Measurements from ENCODE around the gene HOXB4. TPM values are rescaled to one million over a fixed set of nuclear protein-coding genes. Genes with fewer than 3 reads are reported as not detected.

HOXB4 gene
- total RNA-seq, 1 donor from 2014 or later, result 6.9 TPM

DNA sequence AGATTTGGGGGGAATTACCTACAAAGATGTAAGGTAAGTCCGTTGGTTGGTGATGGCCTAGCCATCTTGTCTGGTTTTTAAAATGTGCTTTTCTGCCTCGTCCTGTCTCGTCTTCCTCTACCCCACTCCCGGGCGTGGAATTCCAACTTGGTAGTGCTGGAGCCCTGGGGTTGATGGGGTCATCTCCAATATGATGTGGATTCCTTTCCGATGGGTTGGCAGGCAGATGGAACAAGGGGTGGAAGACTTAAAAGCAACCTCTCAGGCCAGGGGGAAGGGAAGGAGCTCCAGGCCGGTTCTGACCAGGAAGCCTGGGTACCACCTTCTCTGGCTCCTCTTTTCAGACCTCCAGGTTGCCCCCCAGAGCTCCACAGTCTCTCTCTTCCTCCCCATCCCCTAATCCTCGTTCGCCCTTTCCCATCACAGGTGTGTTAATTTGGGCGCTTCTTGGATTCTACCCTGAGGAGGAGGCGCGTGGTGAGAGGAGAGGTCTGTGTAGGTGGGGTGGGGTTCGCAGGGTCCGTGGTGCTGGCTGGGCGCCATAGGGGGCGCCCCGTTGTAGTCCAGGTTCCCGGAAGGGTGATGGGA, 28.1 kb downstream of the HOXB4 start:
- intact Hi-C loops (cut with micrococcal nuclease), result no loop called here

DNA sequence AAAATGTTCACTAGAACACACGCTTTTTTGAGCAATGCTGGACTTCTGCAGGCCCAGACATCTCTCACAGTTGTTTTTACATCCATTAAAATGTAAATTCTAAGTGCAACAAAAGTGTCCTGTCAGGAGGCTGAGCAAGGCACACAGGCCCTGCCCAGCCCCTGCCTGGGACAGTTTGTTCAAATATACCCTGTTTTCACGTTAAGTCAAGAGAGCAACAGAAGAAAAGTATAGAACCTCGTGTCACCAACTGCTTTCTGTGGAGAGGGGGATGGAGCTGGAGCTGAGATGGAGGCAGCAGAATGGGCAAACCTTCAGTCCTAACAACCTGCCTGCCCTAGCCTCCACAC, 28.9 kb downstream of the HOXB4 start:
- intact Hi-C loops (cut with micrococcal nuclease), result no loop called here

DNA sequence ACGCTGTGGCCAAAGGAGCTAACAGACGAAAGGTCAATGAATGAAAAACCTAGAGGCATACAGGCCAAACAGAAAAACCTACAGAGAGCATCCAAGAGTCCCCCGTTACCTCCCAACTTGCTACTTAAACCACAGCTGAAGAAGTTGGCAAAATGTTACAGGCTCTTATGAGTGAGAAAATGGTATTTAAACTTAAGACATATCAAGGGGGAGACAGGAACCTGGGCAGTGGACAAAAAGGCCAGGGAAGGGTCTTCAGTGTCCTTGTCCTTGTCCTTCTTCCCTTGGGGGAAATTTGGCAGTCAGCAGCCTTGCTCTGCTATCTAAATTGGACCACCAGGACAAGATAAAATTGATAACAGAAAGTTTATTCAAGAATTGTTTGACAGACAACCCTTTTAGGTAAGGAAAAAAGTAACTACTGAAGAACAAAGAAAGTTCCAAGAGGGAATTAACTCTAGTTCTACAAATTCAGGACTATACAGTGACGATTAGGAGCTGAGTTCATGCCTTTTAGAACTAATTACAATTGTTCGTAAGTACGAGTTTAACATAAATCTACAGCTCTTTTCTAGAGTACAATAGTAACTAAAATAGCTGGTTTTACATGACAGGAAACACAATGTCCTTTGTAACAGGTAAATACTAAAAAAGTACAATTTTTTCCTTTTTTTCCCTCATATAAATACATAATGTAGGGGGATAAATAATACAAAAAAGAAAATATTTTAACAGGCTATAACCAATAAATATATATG, 29.4 kb downstream of the HOXB4 start:
- intact Hi-C loops (cut with micrococcal nuclease), result no loop called here

DNA sequence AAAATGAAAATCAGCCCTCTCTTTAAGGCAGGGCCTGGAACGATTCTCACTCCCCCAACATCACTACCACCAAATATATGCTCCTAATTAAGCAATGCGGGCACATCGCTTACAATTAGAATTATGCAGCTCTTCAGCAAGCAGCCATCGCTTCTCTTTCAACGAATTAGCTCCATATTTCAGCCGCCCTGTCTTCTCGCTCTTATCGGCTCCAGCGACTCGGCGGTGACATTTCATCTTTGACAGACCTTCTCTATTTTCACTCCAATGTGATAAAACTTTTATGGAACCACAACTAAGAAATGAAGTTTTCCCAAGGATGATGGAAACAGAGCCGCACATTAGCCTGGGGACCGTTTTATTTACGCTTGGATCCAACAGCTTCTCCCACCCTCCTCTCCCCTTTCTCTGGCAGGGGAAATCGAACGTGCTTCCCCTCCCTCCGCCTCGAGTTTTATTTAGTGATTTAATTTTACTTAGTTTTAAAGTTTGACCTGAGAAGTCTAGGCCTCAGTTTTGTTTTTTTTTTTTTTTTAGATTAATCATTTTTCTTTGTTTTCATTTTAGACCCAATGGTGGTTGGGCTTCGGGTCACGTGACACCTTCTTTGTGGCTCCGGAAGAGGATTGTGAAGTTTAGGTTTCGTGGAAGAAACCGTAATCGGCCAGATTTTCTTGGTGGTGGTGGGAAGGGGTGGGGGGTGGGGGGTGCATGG, 30.2 kb downstream of the HOXB4 start:
- intact Hi-C loops (cut with micrococcal nuclease), result no loop called here

DNA sequence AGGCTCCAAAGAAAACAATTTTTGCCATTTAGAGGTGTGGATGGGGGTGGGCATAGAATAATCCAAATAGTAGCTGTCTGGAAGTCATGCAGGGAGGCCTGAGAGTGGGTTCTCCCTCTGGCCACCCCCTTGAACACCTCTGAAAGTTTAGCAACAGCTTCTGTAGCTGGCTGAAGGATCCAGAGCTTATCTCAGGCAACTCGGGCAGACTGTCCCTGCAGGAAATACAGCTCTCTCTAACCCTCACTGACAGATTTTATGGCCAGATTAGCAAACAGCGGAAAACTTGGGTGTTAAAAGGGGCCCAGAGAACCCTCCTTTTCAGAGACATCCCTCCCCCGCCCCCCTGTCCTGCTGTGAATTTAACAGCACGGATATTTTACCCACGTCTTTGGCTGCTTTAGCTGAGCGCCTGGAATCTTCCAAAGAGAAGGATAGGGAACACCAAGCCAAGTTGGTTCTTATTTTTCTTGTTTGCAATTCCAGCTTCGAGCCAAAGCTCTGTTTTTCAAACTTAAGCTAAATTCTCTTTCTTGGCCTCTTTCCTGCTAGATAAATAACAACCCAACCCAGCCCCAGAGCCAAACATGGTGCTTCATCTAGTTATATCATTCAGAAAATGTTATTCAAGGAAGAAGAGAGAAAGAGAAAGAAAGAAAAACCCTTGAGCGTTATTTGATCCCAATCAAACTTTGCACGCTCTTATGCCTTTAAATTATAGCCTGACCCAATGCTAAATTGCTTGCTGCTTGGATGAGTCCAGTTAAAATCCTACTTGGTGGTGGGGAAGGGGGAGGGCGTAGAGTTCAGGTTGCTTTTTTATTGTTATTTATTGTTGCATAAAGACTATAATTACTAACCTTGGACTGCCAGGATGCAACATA, 31.0 kb downstream of the HOXB4 start:
- intact Hi-C loops (cut with micrococcal nuclease), result no loop called here

DNA sequence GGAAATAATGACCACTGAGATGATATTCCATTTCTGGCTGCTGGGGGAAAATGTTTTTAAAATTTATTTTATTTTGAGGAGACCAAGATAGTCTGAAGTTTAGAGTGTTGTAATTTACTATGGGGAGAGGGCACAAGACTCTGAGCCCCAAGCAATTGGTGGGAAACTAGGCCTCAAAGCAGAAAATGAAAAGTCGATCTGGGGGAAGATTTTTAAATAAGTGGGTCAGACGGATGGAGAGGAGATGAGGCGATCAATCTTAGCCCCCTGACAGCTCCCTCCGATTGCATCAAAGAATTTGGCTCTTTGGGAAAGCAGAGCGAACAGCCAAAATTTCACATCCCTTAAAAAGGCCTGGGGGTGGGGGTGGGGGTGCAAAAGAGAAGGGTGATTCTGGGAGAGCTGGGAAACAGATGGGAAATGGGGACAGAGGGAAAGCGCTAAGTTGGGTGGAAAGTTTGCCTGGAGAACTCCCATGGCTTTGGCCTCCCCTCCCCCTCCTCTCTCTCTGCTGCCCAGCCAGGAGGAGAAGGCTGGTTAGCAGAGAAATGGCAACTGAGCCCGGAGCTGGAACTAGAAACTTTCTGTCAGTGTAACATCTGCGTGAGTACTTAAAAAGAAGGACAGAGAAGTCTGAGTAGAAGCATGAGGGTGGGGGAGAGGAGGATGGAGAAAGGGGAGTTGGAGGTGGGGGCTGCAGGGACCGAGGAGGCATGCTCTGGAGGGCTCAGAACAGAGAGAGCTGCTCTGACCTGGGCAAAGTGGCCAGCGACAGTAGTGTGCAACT, 31.8 kb downstream of the HOXB4 start:
- intact Hi-C loops (cut with micrococcal nuclease), result no loop called here

DNA sequence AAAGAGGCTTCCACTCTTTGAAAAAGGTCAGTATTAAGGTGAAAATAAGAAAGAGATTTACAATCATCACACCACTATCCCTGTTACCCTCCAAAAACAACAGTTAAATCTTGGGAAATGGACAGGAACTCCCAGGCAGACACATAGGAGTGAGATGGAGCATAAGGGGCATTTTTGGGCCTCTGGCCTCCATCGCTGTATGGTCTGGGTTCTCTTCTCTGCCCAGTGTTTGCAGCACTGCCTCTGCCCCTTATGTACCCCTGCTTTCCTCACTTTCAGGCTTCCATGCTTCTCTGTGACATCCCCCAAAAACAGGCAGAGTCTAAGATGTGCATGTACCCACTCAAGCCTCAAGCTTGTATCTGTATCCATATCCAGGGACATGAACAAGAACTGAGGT, 32.6 kb downstream of the HOXB4 start:
- intact Hi-C loops (cut with micrococcal nuclease), result no loop called here

DNA sequence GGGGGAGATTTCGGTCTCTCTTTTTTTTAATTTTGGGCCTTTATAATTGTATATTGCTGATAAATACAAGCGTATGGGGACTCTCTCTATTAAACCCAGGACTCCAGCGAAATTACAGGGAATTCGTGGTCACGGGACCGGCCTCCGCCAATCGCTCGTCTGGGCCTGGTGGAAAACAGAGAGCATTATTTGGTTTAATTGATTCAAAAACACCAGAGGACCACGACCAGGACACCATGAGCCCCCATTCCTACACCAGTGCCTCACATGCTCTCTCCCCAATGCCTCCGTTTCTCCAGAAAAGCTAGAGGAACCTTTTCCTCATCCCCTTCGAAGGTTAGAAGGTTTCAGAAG, 33.2 kb downstream of the HOXB4 start, which contains the start of gene HOXB2:
HOXB2 (minus strand) TSS at position 88 of the 354 bp plus-strand sequence. CDS start 198 bp downstream, outside the sequence.
- intact Hi-C loops (cut with micrococcal nuclease), result no loop called here

DNA sequence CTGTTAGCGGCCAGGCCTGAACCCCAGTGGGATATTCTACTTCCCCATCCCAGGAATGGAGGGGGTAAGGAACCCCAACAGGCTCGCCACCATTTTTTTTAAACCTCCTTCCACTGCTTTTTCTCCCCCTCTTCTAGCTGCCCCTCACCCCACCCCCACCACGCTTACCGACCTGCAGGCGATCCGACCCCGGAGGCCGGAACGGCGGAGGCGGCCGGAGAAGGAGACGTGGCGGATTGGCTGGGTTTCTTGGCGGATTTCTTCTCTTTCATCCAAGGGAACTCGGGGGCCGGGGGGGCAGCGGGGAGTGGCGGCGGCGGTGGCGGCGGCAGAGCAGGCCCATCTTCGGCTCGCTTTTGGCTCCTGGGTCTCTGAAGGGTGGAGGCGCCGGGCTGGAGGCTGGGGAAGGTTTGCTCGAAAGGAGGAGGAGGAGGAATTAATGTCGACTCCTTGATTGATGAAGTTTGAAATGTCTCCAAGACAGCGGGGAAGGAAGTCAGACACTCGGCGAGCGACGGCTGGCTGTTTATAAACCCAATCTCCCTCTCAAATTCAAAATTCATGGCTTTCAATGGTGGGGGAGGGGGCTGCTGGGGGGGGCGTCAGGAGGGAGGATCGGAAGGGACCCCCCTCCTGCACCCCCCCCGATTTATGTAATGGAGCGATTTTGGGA, 33.7 kb downstream of the HOXB4 start:
- intact Hi-C loops (cut with micrococcal nuclease), result loop anchor here (5.0 kb wide), 2 partner anchors 52 to 102 kb away; no protein-coding TSS in a partner anchor

DNA sequence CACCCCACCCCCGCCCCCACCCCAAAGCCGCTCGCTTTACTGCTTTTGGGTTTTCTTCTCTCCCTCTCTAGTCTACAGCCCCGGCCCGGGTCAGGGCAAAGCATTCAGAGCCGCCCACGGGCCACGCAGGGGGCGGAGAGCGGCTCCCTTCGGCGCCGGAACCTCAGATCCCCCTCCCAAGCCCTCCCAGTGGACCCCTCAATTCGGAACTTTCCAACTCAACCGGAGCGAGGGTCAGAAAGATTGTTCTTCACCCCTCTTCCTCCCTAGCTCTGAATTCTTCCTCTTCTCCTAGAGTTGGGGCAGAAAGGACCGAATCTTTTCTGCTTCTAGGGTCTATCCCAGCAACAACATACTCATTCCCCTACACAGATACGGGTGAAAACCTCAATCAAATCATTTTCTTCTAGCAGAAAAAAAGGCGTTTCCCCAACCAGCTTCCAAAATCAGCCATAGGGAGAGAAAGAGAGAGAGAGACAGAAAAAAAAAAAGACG, 34.2 kb downstream of the HOXB4 start:
- intact Hi-C loops (cut with micrococcal nuclease), result loop anchor here (2.0 to 5.0 kb wide), 3 partner anchors 35 to 102 kb away; partner anchors contain the start of gene HOXB4

DNA sequence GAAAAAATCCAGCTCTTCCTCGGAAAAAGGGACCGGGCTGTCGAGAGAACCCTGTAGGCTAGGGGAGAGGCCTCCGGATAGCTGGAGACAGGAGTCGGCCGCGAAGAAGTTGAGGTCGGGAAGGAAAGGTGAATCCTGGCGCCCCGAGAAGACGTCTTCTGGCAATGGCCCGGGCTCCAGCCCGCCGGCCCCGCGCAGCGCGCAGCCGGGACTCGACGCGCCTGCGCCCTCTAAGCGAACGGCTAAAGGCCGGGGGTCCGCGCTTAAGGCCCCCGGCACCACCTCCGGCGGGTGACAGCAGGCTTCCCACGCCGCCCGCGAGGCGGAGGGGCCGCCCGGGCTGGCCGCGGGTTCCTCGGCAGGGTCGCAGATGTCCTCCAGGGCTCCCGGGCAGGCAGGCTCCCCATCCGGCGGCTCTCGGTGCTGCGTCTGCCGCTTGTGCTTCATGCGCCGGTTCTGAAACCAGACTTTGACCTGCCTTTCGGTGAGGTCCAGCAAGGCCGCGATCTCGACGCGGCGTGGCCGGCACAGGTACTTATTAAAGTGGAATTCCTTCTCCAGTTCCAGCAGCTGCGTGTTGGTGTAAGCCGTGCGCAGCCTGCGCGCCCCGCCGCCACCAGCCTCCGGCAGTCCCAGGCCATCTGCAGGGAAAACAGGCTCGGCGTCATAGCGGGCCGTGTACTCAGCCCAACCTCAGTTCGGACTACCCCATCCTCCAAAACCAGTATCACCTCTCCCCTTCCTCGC, 34.9 kb downstream of the HOXB4 start:
- intact Hi-C loops (cut with micrococcal nuclease), result loop anchor here (2.0 to 5.0 kb wide), 3 partner anchors 36 to 101 kb away; partner anchors contain the start of gene HOXB4

DNA sequence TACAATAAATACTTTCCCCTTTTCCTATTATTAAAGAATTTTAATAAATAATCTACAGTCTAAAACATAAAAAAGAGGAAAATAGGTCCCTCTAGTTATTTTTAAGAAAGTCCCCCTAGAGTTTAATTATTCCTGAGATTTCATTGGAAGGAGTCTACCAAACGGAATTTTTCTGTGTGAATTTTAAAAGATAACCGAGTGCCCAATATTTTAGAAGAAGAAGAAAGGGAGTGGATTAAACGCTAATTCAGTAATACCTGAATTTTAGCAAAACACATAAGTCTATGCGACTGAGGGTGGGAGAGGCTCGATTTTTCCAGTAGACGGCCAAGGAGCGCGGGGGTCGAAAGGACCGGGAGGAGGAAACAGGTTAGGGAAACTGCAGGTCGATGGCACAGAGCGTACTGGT, 35.4 kb downstream of the HOXB4 start:
- intact Hi-C loops (cut with micrococcal nuclease), result loop anchor here (2.0 to 5.0 kb wide), 3 partner anchors 36 to 100 kb away; partner anchors contain the start of gene HOXB4

DNA sequence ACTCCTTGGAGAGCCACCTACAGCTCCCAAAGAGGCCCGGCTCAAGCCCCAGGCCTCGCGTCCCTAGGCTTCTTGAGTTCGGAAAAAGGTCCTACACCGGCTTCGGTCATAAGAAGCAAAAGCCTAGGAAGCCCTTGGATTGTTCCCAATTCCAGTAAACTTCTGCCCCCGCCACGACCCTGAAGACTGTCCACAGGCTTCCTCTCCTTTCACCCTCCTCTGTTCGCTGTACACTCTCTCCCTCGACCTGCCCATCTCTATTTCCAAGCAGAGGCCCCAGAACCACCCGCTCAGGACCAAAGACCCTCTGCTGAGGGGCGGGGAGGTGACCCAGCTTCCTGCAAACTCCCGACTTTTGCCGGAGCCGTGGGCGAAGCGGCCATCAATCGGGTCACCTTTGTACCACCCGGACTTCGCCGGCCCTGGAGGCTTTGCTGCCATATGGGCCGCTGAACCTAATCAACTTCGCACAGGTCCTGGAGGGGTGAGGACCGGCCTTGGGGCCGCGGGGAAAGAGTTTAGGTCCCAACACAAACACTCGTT, 36.0 kb downstream of the HOXB4 start:
- intact Hi-C loops (cut with micrococcal nuclease), result loop anchor here (2.0 to 5.0 kb wide), 3 partner anchors 37 to 100 kb away; partner anchors contain the start of gene HOXB4

DNA sequence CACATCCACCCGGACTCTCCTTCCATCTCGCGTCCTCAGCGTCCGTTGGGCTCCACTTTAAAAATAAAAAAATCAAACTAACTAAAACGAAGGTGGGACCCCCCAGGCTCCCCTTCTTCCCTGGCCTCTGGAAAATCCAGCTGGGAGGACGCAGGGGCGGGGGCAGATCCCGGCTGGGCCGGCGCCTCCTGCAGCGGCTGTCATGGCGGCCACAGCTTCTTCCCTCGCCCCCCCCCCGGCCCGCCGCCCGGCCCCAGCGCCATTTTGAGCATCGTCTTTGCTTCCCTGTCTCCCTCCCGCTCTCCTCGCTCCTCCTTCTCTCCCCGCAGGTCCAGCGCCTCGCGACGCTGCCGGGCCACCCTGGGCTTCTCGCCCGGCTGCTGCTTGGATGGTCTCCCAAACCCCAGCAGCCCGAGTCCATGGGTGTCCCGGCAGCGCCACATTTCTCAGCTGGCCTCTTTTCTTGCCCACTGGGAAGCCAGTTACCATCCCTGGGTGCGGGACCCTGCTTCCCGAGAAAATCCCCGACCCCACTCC, 36.5 kb downstream of the HOXB4 start:
- intact Hi-C loops (cut with micrococcal nuclease), result loop anchor here (1.0 to 5.0 kb wide), 4 partner anchors 30 to 99 kb away; partner anchors contain the start of gene HOXB4

DNA sequence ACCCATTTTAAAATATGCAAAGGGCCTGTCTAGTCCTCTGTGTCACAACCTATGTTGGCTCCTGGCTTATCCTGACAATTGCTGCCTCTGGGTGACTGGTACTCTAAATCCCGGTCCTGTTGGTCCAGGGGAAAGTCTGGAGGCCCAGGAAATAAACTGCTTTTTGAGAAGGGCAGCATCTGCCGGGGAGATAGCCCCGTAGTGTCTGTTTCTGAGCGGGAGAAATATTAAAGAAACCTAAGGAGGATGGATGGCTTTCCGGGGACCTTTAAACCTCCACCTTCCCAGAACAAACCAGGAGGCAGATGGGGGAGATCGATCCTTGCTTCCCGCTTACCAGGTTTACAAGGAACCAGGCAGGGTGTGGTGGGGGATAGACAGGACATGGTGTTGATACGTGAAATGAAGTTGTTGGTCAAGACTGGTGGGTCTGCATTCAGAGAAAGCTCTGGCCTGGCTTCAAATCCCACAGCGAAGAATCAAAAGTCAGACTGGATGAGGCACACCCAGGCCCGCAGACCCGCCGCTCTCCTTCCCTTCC, 37.0 kb downstream of the HOXB4 start:
- intact Hi-C loops (cut with micrococcal nuclease), result loop anchor here (1.0 to 5.0 kb wide), 3 partner anchors 30 to 99 kb away; no protein-coding TSS in a partner anchor

DNA sequence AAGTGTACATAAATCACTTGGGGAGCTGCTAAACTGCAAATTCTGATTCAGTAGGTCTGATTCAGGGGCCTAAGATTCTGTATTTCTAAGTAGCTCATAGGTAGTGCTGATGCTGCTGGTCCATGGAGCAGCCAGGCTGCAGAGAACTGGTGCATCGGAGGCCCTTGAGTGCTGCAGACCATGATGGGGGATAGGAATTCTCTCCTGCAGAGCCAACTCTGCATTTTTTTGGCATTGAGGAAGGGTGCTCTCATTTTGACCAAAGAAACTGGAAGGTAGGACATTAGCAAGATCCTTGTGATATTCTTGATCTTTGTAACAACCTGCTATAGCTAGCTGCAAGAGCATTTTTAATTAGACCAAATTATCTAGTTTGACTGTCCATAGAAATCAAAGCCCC, 37.9 kb downstream of the HOXB4 start:
- intact Hi-C loops (cut with micrococcal nuclease), result loop anchor here (5.0 kb wide), 2 partner anchors 48 to 98 kb away; no protein-coding TSS in a partner anchor

DNA sequence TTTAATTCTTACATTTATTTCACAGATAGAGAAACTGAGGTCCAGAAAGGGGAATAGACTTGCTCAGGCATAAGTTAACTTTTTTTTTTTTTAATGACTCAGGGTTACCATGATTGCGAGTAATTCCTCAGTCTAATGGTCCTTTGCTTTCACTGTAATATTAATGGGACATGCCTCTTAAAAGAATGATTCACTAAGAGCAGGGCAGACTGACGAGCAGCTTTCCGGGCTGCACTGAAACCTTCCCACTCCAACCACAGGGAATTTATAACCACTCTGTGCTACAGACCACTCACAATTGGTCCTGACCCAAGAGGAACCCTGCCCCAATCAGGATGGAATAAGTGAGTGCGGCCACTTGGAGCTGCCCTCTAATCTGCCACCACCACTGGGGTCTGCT, 39.0 kb downstream of the HOXB4 start:
- intact Hi-C loops (cut with micrococcal nuclease), result no loop called here

DNA sequence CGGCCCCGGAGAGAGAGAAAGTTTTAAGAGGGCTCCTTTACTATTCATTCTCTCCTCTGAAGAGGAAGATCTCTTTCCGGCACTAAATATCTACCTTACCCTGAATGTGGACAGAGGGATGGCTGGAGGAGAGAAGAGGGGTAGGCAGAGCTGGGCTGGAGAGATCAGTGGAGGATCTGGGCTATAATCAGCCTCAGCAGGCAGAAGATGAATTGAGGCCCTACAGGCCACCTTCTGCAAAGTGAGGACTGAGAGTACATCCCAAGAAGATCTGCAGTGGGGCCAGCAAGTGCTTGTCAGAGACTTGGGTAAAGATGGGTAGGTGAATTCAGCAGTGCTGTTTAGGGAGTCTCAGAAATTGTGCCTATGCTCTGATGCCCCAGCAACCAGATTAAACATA, 40.8 kb downstream of the HOXB4 start:
- intact Hi-C loops (cut with micrococcal nuclease), result no loop called here
